Endothelial cell of umbilical vein (primary cell): ENCODE results near the gene WDR82. TPM values are rescaled to one million over a fixed set of nuclear protein-coding genes. Genes with fewer than 3 reads are reported as not detected.

ENCODE experiments used
- BruUV-seq: library from RNA; stranded (reverse); fragments of 400-500 nt; replicated peaks from 2 replicates; lab custom pipeline; 2021; lab: Mats Ljungman, UMichigan
- CTCF ChIA-PET: fragments of 300-600, 350-600 bp; sonication (Branson Sonifier 250); formaldehyde crosslinking; loops from one replicate; lab custom pipeline; 2021; ENCODE audit warnings: antibody characterized with exemption, inconsistent platforms; lab: Charles Lee
- POLR2A ChIA-PET: fragments of 300-600, 350-600 bp; sonication (Branson Sonifier 250); formaldehyde crosslinking; loops from one replicate; lab custom pipeline; 2021; ENCODE audit warnings: antibody characterized with exemption, inconsistent platforms; lab: Charles Lee
- DNase-seq: peaks from one replicate; pipeline ENCODE4 v3.0.0-alpha.2; 2011; ENCODE audit warnings: low read depth, low spot score
- FAIRE-seq: peaks from 2 replicates; lab custom pipeline; 2011; peaks lifted over from hg19 to GRCh38; lab: Jason Lieb, UNC
- H2AFZ ChIP-seq: 2 replicates; pipeline ENCODE4 v1.6.0; 2012; ENCODE audit warnings: low read depth, low read length, control low read depth, inconsistent platforms
- H3K27ac ChIP-seq: 2 replicates; pipeline ENCODE4 v1.5.1; 2011; ENCODE audit warnings: low read depth, mild to moderate bottlenecking, control low read depth, low read length, moderate library complexity; ENCODE audit not compliant: insufficient read depth
- H3K27me3 ChIP-seq, 2 experiments: 2 replicates each; pipeline versions ENCODE4 v1.6.0 to v1.6.1; 2011; ENCODE audit warnings: low read length in 2 of 2, mixed read lengths in 1 of 2; ENCODE audit not compliant: control insufficient read depth in 2 of 2, insufficient read depth in 2 of 2
- H3K36me3 ChIP-seq, 2 experiments: 2 replicates in 1 of 2; 3 replicates in 1 of 2; pipeline ENCODE4 v1.5.1; 2011; ENCODE audit warnings: low read length in 2 of 2, mild to moderate bottlenecking in 1 of 2, moderate library complexity in 1 of 2; ENCODE audit not compliant: control insufficient read depth in 2 of 2, insufficient read depth in 2 of 2; ENCODE audit errors: extremely low read depth in 1 of 2
- H3K4me1 ChIP-seq: 3 replicates; pipeline ENCODE4 v1.5.1; 2011; ENCODE audit warnings: mild to moderate bottlenecking, low read length; ENCODE audit not compliant: control insufficient read depth, insufficient read depth; ENCODE audit errors: extremely low read depth
- H3K4me2 ChIP-seq: 2 replicates; pipeline ENCODE4 v1.6.1; 2011; ENCODE audit warnings: low read length, control low read depth, mixed read lengths; ENCODE audit not compliant: insufficient read depth
- H3K4me3 ChIP-seq, 3 experiments: fragments of 200-600 bp in 1 of 3; sonication (generic), shearing (Covaris generic) in 1 of 3; replicated peaks in 1 of 3; 2 replicates each; pipeline ENCODE4 v1.5.1; 2011 to 2016; ENCODE audit warnings: control low read depth in 3 of 3, low read length in 3 of 3, mild to moderate bottlenecking in 2 of 3, inconsistent platforms in 1 of 3, low read depth in 1 of 3, moderate library complexity in 1 of 3; ENCODE audit not compliant: insufficient read depth in 1 of 3
- H3K79me2 ChIP-seq: 2 replicates; pipeline ENCODE4 v1.6.0; 2012; ENCODE audit warnings: low read length, inconsistent platforms; ENCODE audit not compliant: control insufficient read depth, insufficient read depth
- H3K9ac ChIP-seq: replicated peaks from 2 replicates; pipeline ENCODE3; 2011; ENCODE audit warnings: low read length, control low read depth; ENCODE audit not compliant: insufficient read depth; ENCODE audit errors: extremely low read depth
- H3K9me1 ChIP-seq: replicated peaks from 3 replicates; pipeline ENCODE4 v1.6.0; 2011; ENCODE audit warnings: mild to moderate bottlenecking, low read length; ENCODE audit not compliant: control insufficient read depth, insufficient read depth; ENCODE audit errors: extremely low read depth
- H3K9me3 ChIP-seq: replicated peaks from 2 replicates; pipeline ENCODE4 v1.5.1; 2012; ENCODE audit warnings: low read length, inconsistent platforms; ENCODE audit not compliant: control insufficient read depth, insufficient read depth
- H4K20me1 ChIP-seq: replicated peaks from 2 replicates; pipeline ENCODE3; 2011; ENCODE audit warnings: mild to moderate bottlenecking, low read length; ENCODE audit not compliant: control insufficient read depth, insufficient read depth; ENCODE audit errors: extremely low read depth
- EZH2 ChIP-seq: IDR thresholded peaks from 2 replicates; pipeline ENCODE4 v1.6.1; 2012; ENCODE audit warnings: borderline replicate concordance, low read depth, mild to moderate bottlenecking, moderate library complexity, low read length, inconsistent platforms; ENCODE audit not compliant: severe bottlenecking
- FOS ChIP-seq: IDR thresholded peaks from 2 replicates; pipeline ENCODE4 v1.6.1; 2011; ENCODE audit warnings: mild to moderate bottlenecking, low read length, moderate library complexity, borderline replicate concordance; ENCODE audit not compliant: insufficient read depth
- GATA2 ChIP-seq: IDR thresholded peaks from 2 replicates; pipeline ENCODE4 v1.7.0; 2011; ENCODE audit warnings: low read depth, mild to moderate bottlenecking, moderate library complexity, mixed read lengths, low read length; ENCODE audit not compliant: insufficient read length, insufficient read depth
- JUN ChIP-seq: IDR thresholded peaks from 2 replicates; pipeline ENCODE4 v1.6.1; 2011; ENCODE audit warnings: borderline replicate concordance, low read depth; ENCODE audit not compliant: insufficient read length, insufficient read depth
- MYC ChIP-seq: IDR thresholded peaks from one replicate; pipeline ENCODE4 v1.6.1; 2011; ENCODE audit warnings: mild to moderate bottlenecking, low read depth, low read length
- POLR2A ChIP-seq: IDR thresholded peaks from 2 replicates; pipeline ENCODE4 v1.6.1; 2012; ENCODE audit warnings: low read depth, mild to moderate bottlenecking, control low read depth, low read length
- POLR2AphosphoS5 ChIP-seq: IDR thresholded peaks from 2 replicates; pipeline ENCODE4 v1.6.1; 2012; ENCODE audit warnings: low read depth, mild to moderate bottlenecking, control low read depth, low read length, moderate library complexity; ENCODE audit not compliant: insufficient read depth
- dilution Hi-C: fragments of 300-500 bp; cut with MboI; formaldehyde crosslinking; loops from one replicate; pipeline ENCODE4 v1.15.0; 2019; ENCODE audit warnings: low sequenced_read_pairs; ENCODE audit not compliant: extremely low pct_ligation_motif_present
- intact Hi-C: fragments of 100-400 bp; cut with micrococcal nuclease; formaldehyde crosslinking; loops from one replicate; pipeline ENCODE4 v1.10.0; 2022
- polyA plus RNA-seq, 4 experiments: library from polyadenylated mRNA; depleted of rRNA in 3 of 4; stranded (reverse) in 3 of 4; unstranded in 1 of 4; fragments of >200 nt; gene quantifications; 2 replicates each; pipeline versions ENCODE4 v1.2.1 to v1.2.3, GENCODE V29; 2011 to 2012; ENCODE audit warnings: missing spikeins in 1 of 4
- total RNA-seq: library from RNA; stranded (reverse); gene quantifications from 2 replicates; pipeline ENCODE4 v1.2.3, GENCODE V29; 2021
- TF ChIP-seq, protein P1 (sequence below), 2 donors: IDR thresholded peaks; 1 replicate in 1 of 2; 2 replicates in 1 of 2; pipeline ENCODE4 v1.5.1; 2011; ENCODE audit warnings: low read length in 2 of 2, mild to moderate bottlenecking in 2 of 2, moderate library complexity in 2 of 2, control low read depth in 1 of 2, inconsistent platforms in 1 of 2, low read depth in 1 of 2; ENCODE audit not compliant: insufficient read depth in 1 of 2; ENCODE audit errors: extremely low read depth in 1 of 2
- TF ChIP-seq, protein P2 (sequence below): IDR thresholded peaks from 2 replicates; pipeline ENCODE4 v1.6.1; 2011; ENCODE audit not compliant: insufficient read depth, insufficient read length

WDR82 gene
- total and polyA plus RNA-seq, 2 donors (not counting 3 experiments of a cell fraction or from before 2014, with no cell fraction given), result 39.9 to 71.3 TPM

DNA sequence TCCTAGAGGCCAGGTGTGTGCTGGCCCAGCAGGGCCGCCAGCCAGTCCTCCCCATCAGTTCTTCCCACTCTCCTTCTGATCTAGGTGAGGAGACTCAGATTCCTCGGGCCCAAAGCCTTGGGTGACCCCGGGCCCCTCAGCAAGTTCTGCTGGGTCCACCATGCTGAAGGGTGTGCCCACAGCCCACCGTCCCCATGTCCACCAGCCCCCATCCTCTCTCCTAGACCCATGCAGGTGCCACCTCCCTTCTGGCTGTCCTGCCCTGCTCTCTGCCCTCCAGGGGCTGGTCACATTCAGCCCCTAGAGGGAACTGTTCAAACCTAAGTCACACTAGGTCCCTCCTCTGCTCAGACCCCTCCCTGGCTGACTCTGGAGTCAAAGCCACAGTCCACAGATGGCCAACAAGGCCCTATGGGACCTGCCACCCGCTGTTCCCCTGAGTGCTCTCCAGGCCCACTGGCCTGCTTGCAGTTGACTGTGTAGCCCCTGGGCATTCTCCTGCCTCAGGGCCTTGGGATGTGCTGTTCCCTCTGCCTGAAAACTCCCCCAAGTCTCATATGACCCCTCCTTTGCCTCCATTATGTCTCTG is 52.1 kb downstream of the WDR82 start:
- Histone ChIP-seq H3K27me3 (no peaks in the 10 kb centered on the region), H3K36me3 (peaks cover 14 to 24% of the 10 kb centered on the region in 2 experiments), H3K9ac (no peak overlapping the region), H3K4me2 (no peak overlapping the region), H3K4me3 (no peak overlapping the region), H2AFZ (no peak overlapping the region), H3K9me3 (no peaks in the 10 kb centered on the region), H4K20me1 (no peaks in the 10 kb centered on the region), H3K4me1 (no peaks in the 10 kb centered on the region), H3K79me2 (no peaks in the 10 kb centered on the region), H3K9me1 (no peaks in the 10 kb centered on the region), H3K27ac (no peak overlapping the region)
- POLR2A ChIA-PET, result no interaction called here
- DNase-seq (no peak), FAIRE-seq (no peak)
- CTCF ChIA-PET, result interaction anchor here (0.7 to 9.7 kb wide), 3 partner anchors 61 to 114 kb away, joined by 3 to 133 read pairs (median 6); partner anchors contain the start of gene GLYCTK
- dilution Hi-C loops, result no loop called here
- TF ChIP-seq, protein P1, sequence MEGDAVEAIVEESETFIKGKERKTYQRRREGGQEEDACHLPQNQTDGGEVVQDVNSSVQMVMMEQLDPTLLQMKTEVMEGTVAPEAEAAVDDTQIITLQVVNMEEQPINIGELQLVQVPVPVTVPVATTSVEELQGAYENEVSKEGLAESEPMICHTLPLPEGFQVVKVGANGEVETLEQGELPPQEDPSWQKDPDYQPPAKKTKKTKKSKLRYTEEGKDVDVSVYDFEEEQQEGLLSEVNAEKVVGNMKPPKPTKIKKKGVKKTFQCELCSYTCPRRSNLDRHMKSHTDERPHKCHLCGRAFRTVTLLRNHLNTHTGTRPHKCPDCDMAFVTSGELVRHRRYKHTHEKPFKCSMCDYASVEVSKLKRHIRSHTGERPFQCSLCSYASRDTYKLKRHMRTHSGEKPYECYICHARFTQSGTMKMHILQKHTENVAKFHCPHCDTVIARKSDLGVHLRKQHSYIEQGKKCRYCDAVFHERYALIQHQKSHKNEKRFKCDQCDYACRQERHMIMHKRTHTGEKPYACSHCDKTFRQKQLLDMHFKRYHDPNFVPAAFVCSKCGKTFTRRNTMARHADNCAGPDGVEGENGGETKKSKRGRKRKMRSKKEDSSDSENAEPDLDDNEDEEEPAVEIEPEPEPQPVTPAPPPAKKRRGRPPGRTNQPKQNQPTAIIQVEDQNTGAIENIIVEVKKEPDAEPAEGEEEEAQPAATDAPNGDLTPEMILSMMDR (IDR thresholded peaks at IDR 0.05; ENCODE audit: extremely low read depth in 1 of 2, insufficient read depth in 1 of 2, low read depth in 1 of 2, low read length in 2 of 2), result no peak
- TF ChIP-seq MYC, result no peak
- no peak for TF ChIP-seq EZH2
- no peak for TF ChIP-seq POLR2A
- TF ChIP-seq GATA2, result no peak
- no peak for TF ChIP-seq JUN
- TF ChIP-seq FOS, result no peak
- TF ChIP-seq, protein P2, sequence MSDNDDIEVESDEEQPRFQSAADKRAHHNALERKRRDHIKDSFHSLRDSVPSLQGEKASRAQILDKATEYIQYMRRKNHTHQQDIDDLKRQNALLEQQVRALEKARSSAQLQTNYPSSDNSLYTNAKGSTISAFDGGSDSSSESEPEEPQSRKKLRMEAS, result no peak
- no peak for TF ChIP-seq POLR2AphosphoS5
- no TSS peak for BruUV-seq
- intact Hi-C loops, result no loop called here
